GM10847 (cell line): ENCODE measurements around the gene MYH15.

Experiments
- POLR2A ChIP-seq: IDR thresholded peaks from 2 replicates; pipeline ENCODE4 v1.6.1; 2011; ENCODE audit not compliant: insufficient read length; ENCODE audit errors: extremely low read depth

MYH15 gene

GRCh38 chr3:108346301-108347227 lies 163.8 kb downstream of the MYH15 start:
- TF ChIP-seq POLR2A: no peak

- no peak for TF ChIP-seq POLR2A
These were observed 164.7 kb downstream of the MYH15 start for GRCh38 chr3:108345492-108346205.

GRCh38 chr3:108343491-108343890 lies 166.9 kb downstream of the MYH15 start:
- TF ChIP-seq POLR2A: no peak

GRCh38 chr3:108342837-108343486 lies 167.4 kb downstream of the MYH15 start:
- no peak for TF ChIP-seq POLR2A

- TF ChIP-seq POLR2A: no peak
These were observed 168.5 kb downstream of the MYH15 start for GRCh38 chr3:108341911-108342310.

- TF ChIP-seq POLR2A: no peak
These were observed 171.4 kb downstream of the MYH15 start for GRCh38 chr3:108338901-108339545.

- TF ChIP-seq POLR2A: no peak
These were observed 175.7 kb downstream of the MYH15 start for GRCh38 chr3:108334701-108335100.

- TF ChIP-seq POLR2A: no peak
These were observed 176.4 kb downstream of the MYH15 start for GRCh38 chr3:108333961-108334360.

GRCh38 chr3:108331792-108332191 lies 178.6 kb downstream of the MYH15 start:
- TF ChIP-seq POLR2A: no peak
